ENCODE data around the gene ADAP1. TPM values are rescaled to one million over a fixed set of nuclear protein-coding genes. Genes with fewer than 3 reads are reported as not detected.
A peak's percentile ranks its signal among the peaks of the same experiment; 100 is the strongest.

The ADAP1 gene
- total and polyA plus RNA-seq, 2 of the 13 experiments (the other 11 are each of a cell fraction or from before 2014, with no cell fraction given), result 10.5 to 24.6 TPM

GRCh38 chr7:861222-861621 is 93.3 kb downstream of the ADAP1 start (continued):
- TF ChIP-seq, protein P1, sequence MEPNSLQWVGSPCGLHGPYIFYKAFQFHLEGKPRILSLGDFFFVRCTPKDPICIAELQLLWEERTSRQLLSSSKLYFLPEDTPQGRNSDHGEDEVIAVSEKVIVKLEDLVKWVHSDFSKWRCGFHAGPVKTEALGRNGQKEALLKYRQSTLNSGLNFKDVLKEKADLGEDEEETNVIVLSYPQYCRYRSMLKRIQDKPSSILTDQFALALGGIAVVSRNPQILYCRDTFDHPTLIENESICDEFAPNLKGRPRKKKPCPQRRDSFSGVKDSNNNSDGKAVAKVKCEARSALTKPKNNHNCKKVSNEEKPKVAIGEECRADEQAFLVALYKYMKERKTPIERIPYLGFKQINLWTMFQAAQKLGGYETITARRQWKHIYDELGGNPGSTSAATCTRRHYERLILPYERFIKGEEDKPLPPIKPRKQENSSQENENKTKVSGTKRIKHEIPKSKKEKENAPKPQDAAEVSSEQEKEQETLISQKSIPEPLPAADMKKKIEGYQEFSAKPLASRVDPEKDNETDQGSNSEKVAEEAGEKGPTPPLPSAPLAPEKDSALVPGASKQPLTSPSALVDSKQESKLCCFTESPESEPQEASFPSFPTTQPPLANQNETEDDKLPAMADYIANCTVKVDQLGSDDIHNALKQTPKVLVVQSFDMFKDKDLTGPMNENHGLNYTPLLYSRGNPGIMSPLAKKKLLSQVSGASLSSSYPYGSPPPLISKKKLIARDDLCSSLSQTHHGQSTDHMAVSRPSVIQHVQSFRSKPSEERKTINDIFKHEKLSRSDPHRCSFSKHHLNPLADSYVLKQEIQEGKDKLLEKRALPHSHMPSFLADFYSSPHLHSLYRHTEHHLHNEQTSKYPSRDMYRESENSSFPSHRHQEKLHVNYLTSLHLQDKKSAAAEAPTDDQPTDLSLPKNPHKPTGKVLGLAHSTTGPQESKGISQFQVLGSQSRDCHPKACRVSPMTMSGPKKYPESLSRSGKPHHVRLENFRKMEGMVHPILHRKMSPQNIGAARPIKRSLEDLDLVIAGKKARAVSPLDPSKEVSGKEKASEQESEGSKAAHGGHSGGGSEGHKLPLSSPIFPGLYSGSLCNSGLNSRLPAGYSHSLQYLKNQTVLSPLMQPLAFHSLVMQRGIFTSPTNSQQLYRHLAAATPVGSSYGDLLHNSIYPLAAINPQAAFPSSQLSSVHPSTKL (CRISPR knock-in tag; IDR thresholded peaks at IDR 0.05), result peak; percentile 47; the same call in 1 of the 2 replicates
- TF ChIP-seq HDAC1 (CRISPR knock-in tag; IDR thresholded peaks at IDR 0.05), result peak; percentile 42; the same call in 1 of the 2 replicates
- TF ChIP-seq, protein P2, sequence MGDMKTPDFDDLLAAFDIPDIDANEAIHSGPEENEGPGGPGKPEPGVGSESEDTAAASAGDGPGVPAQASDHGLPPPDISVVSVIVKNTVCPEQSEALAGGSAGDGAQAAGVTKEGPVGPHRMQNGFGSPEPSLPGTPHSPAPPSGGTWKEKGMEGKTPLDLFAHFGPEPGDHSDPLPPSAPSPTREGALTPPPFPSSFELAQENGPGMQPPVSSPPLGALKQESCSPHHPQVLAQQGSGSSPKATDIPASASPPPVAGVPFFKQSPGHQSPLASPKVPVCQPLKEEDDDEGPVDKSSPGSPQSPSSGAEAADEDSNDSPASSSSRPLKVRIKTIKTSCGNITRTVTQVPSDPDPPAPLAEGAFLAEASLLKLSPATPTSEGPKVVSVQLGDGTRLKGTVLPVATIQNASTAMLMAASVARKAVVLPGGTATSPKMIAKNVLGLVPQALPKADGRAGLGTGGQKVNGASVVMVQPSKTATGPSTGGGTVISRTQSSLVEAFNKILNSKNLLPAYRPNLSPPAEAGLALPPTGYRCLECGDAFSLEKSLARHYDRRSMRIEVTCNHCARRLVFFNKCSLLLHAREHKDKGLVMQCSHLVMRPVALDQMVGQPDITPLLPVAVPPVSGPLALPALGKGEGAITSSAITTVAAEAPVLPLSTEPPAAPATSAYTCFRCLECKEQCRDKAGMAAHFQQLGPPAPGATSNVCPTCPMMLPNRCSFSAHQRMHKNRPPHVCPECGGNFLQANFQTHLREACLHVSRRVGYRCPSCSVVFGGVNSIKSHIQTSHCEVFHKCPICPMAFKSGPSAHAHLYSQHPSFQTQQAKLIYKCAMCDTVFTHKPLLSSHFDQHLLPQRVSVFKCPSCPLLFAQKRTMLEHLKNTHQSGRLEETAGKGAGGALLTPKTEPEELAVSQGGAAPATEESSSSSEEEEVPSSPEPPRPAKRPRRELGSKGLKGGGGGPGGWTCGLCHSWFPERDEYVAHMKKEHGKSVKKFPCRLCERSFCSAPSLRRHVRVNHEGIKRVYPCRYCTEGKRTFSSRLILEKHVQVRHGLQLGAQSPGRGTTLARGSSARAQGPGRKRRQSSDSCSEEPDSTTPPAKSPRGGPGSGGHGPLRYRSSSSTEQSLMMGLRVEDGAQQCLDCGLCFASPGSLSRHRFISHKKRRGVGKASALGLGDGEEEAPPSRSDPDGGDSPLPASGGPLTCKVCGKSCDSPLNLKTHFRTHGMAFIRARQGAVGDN (CRISPR knock-in tag; IDR thresholded peaks at IDR 0.05), result peak; percentile 55
- TF ChIP-seq, protein P3, sequence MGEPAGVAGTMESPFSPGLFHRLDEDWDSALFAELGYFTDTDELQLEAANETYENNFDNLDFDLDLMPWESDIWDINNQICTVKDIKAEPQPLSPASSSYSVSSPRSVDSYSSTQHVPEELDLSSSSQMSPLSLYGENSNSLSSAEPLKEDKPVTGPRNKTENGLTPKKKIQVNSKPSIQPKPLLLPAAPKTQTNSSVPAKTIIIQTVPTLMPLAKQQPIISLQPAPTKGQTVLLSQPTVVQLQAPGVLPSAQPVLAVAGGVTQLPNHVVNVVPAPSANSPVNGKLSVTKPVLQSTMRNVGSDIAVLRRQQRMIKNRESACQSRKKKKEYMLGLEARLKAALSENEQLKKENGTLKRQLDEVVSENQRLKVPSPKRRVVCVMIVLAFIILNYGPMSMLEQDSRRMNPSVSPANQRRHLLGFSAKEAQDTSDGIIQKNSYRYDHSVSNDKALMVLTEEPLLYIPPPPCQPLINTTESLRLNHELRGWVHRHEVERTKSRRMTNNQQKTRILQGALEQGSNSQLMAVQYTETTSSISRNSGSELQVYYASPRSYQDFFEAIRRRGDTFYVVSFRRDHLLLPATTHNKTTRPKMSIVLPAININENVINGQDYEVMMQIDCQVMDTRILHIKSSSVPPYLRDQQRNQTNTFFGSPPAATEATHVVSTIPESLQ (CRISPR knock-in tag; conservative IDR thresholded peaks at IDR 0.05), result no peak
- TF ChIP-seq TFDP1 (CRISPR knock-in tag; IDR thresholded peaks at IDR 0.05; ENCODE audit: borderline replicate concordance), result peak; percentile 69; the same call in 1 of the 2 replicates
- TF ChIP-seq ZNF331 (CRISPR knock-in tag; IDR thresholded peaks at IDR 0.05), result 0 out of 2 replicates have a peak, but pooled peaks have one; percentile 44
- TF ChIP-seq FOXA1 (IDR thresholded peaks at IDR 0.05), result no peak
- TF ChIP-seq FOXA1 (CRISPR knock-in tag; IDR thresholded peaks at IDR 0.05), result peak; percentile 34; the same call in 1 of the 2 replicates
- peak; percentile 41 for TF ChIP-seq HNF4G (IDR thresholded peaks at IDR 0.05; ENCODE audit: borderline replicate concordance, low read depth, low read length)
- no peak for TF ChIP-seq HNF4G (CRISPR knock-in tag; IDR thresholded peaks at IDR 0.05; ENCODE audit: borderline replicate concordance, low read depth)
- TF ChIP-seq, protein P4, sequence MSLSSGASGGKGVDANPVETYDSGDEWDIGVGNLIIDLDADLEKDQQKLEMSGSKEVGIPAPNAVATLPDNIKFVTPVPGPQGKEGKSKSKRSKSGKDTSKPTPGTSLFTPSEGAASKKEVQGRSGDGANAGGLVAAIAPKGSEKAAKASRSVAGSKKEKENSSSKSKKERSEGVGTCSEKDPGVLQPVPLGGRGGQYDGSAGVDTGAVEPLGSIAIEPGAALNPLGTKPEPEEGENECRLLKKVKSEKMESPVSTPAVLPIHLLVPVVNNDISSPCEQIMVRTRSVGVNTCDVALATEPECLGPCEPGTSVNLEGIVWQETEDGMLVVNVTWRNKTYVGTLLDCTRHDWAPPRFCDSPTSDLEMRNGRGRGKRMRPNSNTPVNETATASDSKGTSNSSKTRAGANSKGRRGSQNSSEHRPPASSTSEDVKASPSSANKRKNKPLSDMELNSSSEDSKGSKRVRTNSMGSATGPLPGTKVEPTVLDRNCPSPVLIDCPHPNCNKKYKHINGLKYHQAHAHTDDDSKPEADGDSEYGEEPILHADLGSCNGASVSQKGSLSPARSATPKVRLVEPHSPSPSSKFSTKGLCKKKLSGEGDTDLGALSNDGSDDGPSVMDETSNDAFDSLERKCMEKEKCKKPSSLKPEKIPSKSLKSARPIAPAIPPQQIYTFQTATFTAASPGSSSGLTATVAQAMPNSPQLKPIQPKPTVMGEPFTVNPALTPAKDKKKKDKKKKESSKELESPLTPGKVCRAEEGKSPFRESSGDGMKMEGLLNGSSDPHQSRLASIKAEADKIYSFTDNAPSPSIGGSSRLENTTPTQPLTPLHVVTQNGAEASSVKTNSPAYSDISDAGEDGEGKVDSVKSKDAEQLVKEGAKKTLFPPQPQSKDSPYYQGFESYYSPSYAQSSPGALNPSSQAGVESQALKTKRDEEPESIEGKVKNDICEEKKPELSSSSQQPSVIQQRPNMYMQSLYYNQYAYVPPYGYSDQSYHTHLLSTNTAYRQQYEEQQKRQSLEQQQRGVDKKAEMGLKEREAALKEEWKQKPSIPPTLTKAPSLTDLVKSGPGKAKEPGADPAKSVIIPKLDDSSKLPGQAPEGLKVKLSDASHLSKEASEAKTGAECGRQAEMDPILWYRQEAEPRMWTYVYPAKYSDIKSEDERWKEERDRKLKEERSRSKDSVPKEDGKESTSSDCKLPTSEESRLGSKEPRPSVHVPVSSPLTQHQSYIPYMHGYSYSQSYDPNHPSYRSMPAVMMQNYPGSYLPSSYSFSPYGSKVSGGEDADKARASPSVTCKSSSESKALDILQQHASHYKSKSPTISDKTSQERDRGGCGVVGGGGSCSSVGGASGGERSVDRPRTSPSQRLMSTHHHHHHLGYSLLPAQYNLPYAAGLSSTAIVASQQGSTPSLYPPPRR (CRISPR knock-in tag; IDR thresholded peaks at IDR 0.05; ENCODE audit: borderline replicate concordance), result 0 out of 2 replicates have a peak, but pooled peaks have one; percentile 20
- TF ChIP-seq HMG20A (CRISPR knock-in tag; IDR thresholded peaks at IDR 0.05; ENCODE audit: borderline replicate concordance), result peak; percentile 38; the same call in 1 of the 2 replicates
- TF ChIP-seq THAP11 (CRISPR knock-in tag; IDR thresholded peaks at IDR 0.05), result no peak
- no peak for TF ChIP-seq BRD4 (CRISPR knock-in tag; IDR thresholded peaks at IDR 0.05)
